HFFc6 (cell line): Measurements from ENCODE around the gene CCSER1. TPM values are rescaled to one million over a fixed set of nuclear protein-coding genes. Genes with fewer than 3 reads are reported as not detected.

Source experiments
- DNase-seq: peaks from one replicate; pipeline ENCODE4 v3.0.0-alpha.2; 2018
- H3K27ac Mint-ChIP-seq: 2 replicates; pipeline ENCODE4 v1.8.0; 2020; ENCODE audit warnings: mild to moderate bottlenecking, mixed read lengths
- H3K27me3 Mint-ChIP-seq: 2 replicates; pipeline ENCODE4 v1.8.0; 2021; ENCODE audit warnings: mild to moderate bottlenecking, moderate library complexity, mixed read lengths; ENCODE audit not compliant: insufficient read depth
- H3K36me3 Mint-ChIP-seq: 2 replicates; pipeline ENCODE4 v1.8.0; 2021; ENCODE audit warnings: low read depth, mixed read lengths
- H3K4me1 Mint-ChIP-seq: 2 replicates; pipeline ENCODE4 v1.8.0; 2020; ENCODE audit warnings: low read depth, mixed read lengths
- H3K4me3 Mint-ChIP-seq: 2 replicates; pipeline ENCODE4 v1.8.0; 2020; ENCODE audit warnings: mild to moderate bottlenecking, moderate library complexity, mixed read lengths
- H3K9me3 Mint-ChIP-seq: 2 replicates; pipeline ENCODE4 v1.8.0; 2020; ENCODE audit warnings: mild to moderate bottlenecking, mixed read lengths
- total RNA-seq, 6 experiments: library from RNA; stranded (reverse); fragmentation: NEBNext Ultra II Directional; extraction: Animal tissue kit (Norgen Biotek cat#: 25700); gene quantifications; 2 replicates in 1 of 6; 3 replicates in 5 of 6; pipeline ENCODE4 v1.2.3, GENCODE V29; 2021
- TF ChIP-seq, protein P1 (sequence below): fragments of 200-600 bp; sonication (generic); IDR thresholded peaks from 2 replicates; pipeline ENCODE4 v1.5.0; 2021; ENCODE audit warnings: antibody characterized with exemption, mild to moderate bottlenecking

Gene CCSER1
- total RNA-seq, 6 experiments from 2014 or later, result not detected

DNA sequence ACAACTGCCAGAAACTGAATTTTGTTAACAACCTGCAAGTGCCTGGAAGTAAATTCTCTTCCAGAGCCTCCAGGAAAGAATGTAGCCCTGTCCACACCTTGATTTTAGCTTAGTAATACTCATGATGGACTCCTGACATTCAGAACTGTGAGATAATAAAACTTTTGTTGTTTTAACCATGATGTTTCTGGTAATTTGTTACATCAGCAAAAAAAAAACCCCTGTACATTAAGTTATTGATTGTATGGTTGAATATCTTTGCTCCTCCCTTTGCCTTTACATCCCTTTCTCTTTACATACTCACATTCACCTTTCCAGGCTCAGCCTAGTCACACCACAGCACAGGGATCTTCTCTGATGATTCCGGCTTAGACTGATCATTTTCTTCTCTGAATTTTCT lies 1294.8 kb downstream of the CCSER1 start:
- H3K27me3 Mint-ChIP-seq, result no peaks in the 10 kb centered on the region
- DNase-seq, result no peak
- peaks cover 18% of the 10 kb centered on the region for H3K9me3 Mint-ChIP-seq
- no peaks in the 10 kb centered on the region for H3K4me1 Mint-ChIP-seq
- no peak overlapping the region for H3K4me3 Mint-ChIP-seq
- H3K36me3 Mint-ChIP-seq, result no peaks in the 10 kb centered on the region
- TF ChIP-seq, protein P1, sequence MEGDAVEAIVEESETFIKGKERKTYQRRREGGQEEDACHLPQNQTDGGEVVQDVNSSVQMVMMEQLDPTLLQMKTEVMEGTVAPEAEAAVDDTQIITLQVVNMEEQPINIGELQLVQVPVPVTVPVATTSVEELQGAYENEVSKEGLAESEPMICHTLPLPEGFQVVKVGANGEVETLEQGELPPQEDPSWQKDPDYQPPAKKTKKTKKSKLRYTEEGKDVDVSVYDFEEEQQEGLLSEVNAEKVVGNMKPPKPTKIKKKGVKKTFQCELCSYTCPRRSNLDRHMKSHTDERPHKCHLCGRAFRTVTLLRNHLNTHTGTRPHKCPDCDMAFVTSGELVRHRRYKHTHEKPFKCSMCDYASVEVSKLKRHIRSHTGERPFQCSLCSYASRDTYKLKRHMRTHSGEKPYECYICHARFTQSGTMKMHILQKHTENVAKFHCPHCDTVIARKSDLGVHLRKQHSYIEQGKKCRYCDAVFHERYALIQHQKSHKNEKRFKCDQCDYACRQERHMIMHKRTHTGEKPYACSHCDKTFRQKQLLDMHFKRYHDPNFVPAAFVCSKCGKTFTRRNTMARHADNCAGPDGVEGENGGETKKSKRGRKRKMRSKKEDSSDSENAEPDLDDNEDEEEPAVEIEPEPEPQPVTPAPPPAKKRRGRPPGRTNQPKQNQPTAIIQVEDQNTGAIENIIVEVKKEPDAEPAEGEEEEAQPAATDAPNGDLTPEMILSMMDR, result no peak
- H3K27ac Mint-ChIP-seq, result no peak overlapping the region

DNA sequence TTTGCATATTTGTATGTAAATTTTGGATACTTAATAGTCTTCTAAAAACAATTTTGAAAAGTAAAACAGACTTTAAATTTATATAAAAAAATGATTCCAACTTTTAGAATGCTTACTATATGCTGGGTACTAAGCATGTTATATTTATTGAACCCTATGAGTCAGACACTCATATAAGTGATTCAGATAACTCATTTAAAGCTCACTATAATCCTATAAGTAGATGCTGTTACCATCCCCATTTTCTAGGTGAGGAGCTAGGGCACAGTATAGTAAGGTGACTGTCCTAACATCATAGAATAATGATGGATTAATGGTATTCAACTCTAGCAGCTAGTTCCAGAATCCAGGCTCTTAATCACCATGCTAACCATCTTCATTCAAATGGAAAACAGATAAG lies 1299.5 kb downstream of the CCSER1 start:
- H3K4me1 Mint-ChIP-seq, result no peaks in the 10 kb centered on the region
- H3K4me3 Mint-ChIP-seq, result no peak overlapping the region
- no peak overlapping the region for H3K27ac Mint-ChIP-seq
- H3K36me3 Mint-ChIP-seq, result no peaks in the 10 kb centered on the region; the same call in 1 of the 2 replicates
- no peaks in the 10 kb centered on the region for H3K27me3 Mint-ChIP-seq
- no peak for DNase-seq
- TF ChIP-seq, protein P1, result no peak
- H3K9me3 Mint-ChIP-seq, result peaks cover 11% of the 10 kb centered on the region

DNA sequence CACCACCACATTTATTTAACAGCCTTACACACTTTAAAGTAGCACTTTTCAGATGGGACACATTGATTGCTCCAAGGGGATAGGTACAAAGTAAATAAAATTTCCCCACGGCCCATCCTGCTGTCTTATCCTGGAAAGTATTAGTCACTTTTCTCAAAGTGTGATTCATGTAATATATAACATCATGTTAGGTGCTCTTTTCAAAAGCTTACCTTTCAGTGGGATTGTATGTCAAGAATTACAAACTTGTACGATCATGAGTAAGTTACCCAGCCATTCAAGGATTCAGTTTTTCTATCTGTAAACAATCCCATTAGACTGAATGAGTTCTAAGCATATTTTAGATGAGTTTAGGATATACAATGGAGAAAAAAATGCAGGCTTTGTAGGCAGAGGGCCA lies 1300.0 kb downstream of the CCSER1 start:
- Mint-ChIP-seq H3K4me3 (no peak overlapping the region), H3K36me3 (no peaks in the 10 kb centered on the region; the same call in 1 of the 2 replicates), H3K27me3 (no peaks in the 10 kb centered on the region), H3K9me3 (peaks cover 14% of the 10 kb centered on the region), H3K4me1 (no peaks in the 10 kb centered on the region), H3K27ac (no peak overlapping the region)
- TF ChIP-seq, protein P1, result no peak
- DNase-seq, result no peak

DNA sequence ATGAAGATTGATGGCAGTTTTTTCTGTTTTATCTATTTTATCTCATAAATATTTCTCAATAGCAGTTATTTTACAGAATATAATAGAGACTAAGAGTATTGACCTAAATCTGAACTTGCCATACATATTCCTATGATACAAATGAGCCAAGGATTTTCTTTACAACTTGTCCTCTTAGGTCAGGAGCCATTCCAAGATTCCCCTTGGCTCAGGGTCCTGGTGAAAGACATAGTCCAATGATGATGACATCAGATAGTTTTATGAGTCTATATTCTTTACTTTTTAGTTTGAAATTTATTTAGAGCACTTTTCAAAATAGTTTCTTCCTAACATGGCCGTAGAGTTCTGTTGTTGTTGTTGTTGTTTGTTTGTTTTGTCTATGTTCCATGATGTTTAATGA lies 1307.4 kb downstream of the CCSER1 start:
- Mint-ChIP-seq H3K27me3 (peaks cover 1% of the 10 kb centered on the region; the same call in 1 of the 2 replicates), H3K4me3 (no peak overlapping the region), H3K4me1 (no peaks in the 10 kb centered on the region), H3K9me3 (peaks cover 30% of the 10 kb centered on the region), H3K36me3 (no peaks in the 10 kb centered on the region), H3K27ac (no peak overlapping the region)
- no peak for DNase-seq
- TF ChIP-seq, protein P1, result no peak

DNA sequence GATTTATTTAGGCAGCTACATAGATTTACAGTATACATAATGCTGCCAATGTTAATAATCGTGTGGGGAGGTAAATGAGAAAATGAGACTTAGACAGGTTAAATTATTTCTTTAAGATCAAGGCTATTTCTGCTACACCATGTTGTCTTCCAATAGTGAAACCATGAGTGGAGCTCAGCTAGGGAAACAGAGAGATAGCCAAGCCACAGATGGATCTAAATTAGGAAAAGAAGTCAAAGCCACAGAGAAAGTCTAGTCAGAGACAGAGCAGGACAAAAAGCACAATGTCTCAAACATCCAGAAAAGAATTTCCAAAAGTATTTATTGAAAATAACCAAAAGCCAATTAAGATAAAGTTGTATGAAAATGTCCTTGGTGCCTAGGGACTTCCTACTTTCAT lies 1309.4 kb downstream of the CCSER1 start:
- no peaks in the 10 kb centered on the region for H3K4me1 Mint-ChIP-seq
- DNase-seq, result no peak
- TF ChIP-seq, protein P1, result no peak
- H3K27ac Mint-ChIP-seq, result no peak overlapping the region
- H3K36me3 Mint-ChIP-seq, result no peaks in the 10 kb centered on the region
- H3K27me3 Mint-ChIP-seq, result peaks cover 1% of the 10 kb centered on the region; the same call in 1 of the 2 replicates
- H3K9me3 Mint-ChIP-seq, result peaks cover 38% of the 10 kb centered on the region
- H3K4me3 Mint-ChIP-seq, result no peak overlapping the region

DNA sequence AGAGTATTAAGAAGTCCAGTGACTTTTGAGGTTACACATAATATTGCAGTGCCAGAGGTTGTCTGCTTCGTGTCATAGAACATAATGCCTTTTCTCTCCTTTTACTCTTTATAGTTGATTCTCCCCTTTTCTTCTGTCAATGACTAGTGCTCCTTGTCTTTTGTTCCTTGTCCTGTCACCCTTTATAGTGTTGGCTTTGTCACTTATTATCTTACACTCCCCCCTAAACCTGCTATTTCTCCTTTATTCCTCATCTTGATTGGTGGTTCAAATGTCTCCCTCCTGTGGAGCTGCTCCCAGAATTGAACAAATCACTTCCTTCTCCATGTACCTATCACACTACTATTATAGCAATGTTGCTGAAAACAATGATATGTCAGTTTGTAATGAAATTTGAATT lies 1320.0 kb downstream of the CCSER1 start:
- H3K4me1 Mint-ChIP-seq, result no peaks in the 10 kb centered on the region
- no peak overlapping the region for H3K27ac Mint-ChIP-seq
- TF ChIP-seq, protein P1, result no peak
- no peaks in the 10 kb centered on the region for H3K36me3 Mint-ChIP-seq
- H3K4me3 Mint-ChIP-seq, result no peak overlapping the region
- no peaks in the 10 kb centered on the region for H3K27me3 Mint-ChIP-seq
- peaks cover 10% of the 10 kb centered on the region; the same call in 1 of the 2 replicates for H3K9me3 Mint-ChIP-seq
- no peak for DNase-seq
